Measurements from ENCODE around the gene HOXD4. TPM values are rescaled to one million over a fixed set of nuclear protein-coding genes. Genes with fewer than 3 reads are reported as not detected.

Gene HOXD4
- total RNA-seq, 1 experiment from 2014 or later: not detected

DNA sequence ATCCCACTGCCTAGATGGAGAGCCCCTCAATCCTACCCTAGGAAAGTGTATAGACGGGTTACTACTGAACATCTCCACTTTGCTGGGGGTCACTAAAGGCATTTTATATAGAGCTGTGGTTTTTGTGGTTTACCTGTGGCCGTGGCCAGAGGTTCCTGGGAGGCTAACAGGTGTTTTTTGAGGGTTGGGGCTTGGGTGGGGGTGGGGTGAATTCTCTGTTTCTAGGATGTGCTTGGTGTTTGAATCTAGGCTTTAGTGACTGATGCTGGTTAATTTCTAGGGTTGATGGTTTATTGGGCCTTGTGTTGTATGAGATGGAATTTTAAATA lies 14.1 kb upstream of the HOXD4 start:
- H3K4me3 Mint-ChIP-seq (ENCODE audit: low read depth, unreplicated experiment): no peak overlapping the region

DNA sequence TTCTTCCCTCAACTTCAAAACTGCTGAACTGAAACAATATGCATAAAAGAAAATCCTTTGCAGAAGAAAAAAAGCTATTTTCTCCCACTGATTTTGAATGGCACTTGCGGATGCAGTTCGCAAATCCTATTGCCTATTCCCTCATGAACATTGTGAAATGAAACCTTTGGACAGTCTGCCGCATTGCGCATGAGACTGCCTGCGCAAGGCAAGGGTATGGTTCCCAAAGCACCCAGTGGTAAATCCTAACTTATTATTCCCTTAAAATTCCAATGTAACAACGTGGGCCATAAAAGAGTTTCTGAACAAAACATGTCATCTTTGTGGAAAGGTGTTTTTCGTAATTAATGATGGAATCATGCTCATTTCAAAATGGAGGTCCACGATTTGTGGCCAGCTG lies 13.4 kb upstream of the HOXD4 start:
- no TSS peak for BruUV-seq (replicated peaks)
- TF ChIP-seq, protein P1, sequence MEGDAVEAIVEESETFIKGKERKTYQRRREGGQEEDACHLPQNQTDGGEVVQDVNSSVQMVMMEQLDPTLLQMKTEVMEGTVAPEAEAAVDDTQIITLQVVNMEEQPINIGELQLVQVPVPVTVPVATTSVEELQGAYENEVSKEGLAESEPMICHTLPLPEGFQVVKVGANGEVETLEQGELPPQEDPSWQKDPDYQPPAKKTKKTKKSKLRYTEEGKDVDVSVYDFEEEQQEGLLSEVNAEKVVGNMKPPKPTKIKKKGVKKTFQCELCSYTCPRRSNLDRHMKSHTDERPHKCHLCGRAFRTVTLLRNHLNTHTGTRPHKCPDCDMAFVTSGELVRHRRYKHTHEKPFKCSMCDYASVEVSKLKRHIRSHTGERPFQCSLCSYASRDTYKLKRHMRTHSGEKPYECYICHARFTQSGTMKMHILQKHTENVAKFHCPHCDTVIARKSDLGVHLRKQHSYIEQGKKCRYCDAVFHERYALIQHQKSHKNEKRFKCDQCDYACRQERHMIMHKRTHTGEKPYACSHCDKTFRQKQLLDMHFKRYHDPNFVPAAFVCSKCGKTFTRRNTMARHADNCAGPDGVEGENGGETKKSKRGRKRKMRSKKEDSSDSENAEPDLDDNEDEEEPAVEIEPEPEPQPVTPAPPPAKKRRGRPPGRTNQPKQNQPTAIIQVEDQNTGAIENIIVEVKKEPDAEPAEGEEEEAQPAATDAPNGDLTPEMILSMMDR (IDR thresholded peaks at IDR 0.05; ENCODE audit: unreplicated experiment): no peak
- Mint-ChIP-seq H3K9me3 (ENCODE audit: low read depth, unreplicated experiment) (no peaks in the 10 kb centered on the region), H3K27ac (ENCODE audit: unreplicated experiment) (no peak overlapping the region), H3K4me1 (ENCODE audit: low read depth, unreplicated experiment) (no peaks in the 10 kb centered on the region), H3K4me3 (ENCODE audit: low read depth, unreplicated experiment) (no peak overlapping the region), H3K27me3 (ENCODE audit: unreplicated experiment) (no peaks in the 10 kb centered on the region), H3K36me3 (ENCODE audit: insufficient read depth, unreplicated experiment) (no peaks in the 10 kb centered on the region)
- DNase-seq: no peak
- CTCF ChIA-PET: no interaction called here
- intact Hi-C loops (cut with micrococcal nuclease; ENCODE audit: unreplicated experiment): no loop called here

More for the DNA sequence above, 14.1 kb upstream of the HOXD4 start:
- no TSS peak for BruUV-seq (replicated peaks)
- no peak for DNase-seq
- H3K36me3 Mint-ChIP-seq (ENCODE audit: insufficient read depth, unreplicated experiment): no peaks in the 10 kb centered on the region
- intact Hi-C loops (cut with micrococcal nuclease; ENCODE audit: unreplicated experiment): no loop called here
- H3K27me3 Mint-ChIP-seq (ENCODE audit: unreplicated experiment): no peaks in the 10 kb centered on the region
- no peaks in the 10 kb centered on the region for H3K9me3 Mint-ChIP-seq (ENCODE audit: low read depth, unreplicated experiment)
- H3K4me1 Mint-ChIP-seq (ENCODE audit: low read depth, unreplicated experiment): no peaks in the 10 kb centered on the region
- TF ChIP-seq, protein P1 (IDR thresholded peaks at IDR 0.05; ENCODE audit: unreplicated experiment): no peak
- H3K27ac Mint-ChIP-seq (ENCODE audit: unreplicated experiment): no peak overlapping the region
- CTCF ChIA-PET: interaction anchor here (0.9 kb wide), 1 partner anchor 312 kb away, joined by 4 read pairs; no protein-coding TSS in a partner anchor

DNA sequence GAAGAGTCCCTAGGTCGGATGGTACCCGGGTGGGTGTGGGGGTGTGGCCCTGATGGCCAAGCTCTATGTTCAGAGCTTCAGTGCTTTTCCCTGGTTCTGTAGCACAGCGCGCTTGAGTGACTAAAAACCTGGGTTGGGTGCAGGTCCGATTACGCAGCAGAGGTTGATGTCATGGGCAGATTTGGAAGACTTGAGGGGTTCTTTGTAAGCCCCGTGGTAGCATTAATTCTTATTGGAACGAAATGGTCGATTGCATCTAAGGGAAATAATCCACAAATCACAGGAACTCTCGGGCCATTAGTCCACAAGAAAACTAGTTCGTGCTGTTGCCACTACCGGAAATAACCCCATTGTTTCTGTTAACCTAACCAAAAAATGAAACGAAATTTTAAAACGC lies 12.8 kb upstream of the HOXD4 start:
- no peaks in the 10 kb centered on the region for H3K27me3 Mint-ChIP-seq (ENCODE audit: unreplicated experiment)
- intact Hi-C loops (cut with micrococcal nuclease; ENCODE audit: unreplicated experiment): no loop called here
- TF ChIP-seq, protein P1 (IDR thresholded peaks at IDR 0.05; ENCODE audit: unreplicated experiment): no peak
- no peaks in the 10 kb centered on the region for H3K36me3 Mint-ChIP-seq (ENCODE audit: insufficient read depth, unreplicated experiment)
- no peak for DNase-seq
- no peaks in the 10 kb centered on the region for H3K4me1 Mint-ChIP-seq (ENCODE audit: low read depth, unreplicated experiment)
- H3K4me3 Mint-ChIP-seq (ENCODE audit: low read depth, unreplicated experiment): no peak overlapping the region
- CTCF ChIA-PET: interaction anchor here (1.2 kb wide), 1 partner anchor 516 kb away, joined by 3 read pairs; no protein-coding TSS in a partner anchor
- no TSS peak for BruUV-seq (replicated peaks)
- no peak overlapping the region for H3K27ac Mint-ChIP-seq (ENCODE audit: unreplicated experiment)
- H3K9me3 Mint-ChIP-seq (ENCODE audit: low read depth, unreplicated experiment): no peaks in the 10 kb centered on the region

DNA sequence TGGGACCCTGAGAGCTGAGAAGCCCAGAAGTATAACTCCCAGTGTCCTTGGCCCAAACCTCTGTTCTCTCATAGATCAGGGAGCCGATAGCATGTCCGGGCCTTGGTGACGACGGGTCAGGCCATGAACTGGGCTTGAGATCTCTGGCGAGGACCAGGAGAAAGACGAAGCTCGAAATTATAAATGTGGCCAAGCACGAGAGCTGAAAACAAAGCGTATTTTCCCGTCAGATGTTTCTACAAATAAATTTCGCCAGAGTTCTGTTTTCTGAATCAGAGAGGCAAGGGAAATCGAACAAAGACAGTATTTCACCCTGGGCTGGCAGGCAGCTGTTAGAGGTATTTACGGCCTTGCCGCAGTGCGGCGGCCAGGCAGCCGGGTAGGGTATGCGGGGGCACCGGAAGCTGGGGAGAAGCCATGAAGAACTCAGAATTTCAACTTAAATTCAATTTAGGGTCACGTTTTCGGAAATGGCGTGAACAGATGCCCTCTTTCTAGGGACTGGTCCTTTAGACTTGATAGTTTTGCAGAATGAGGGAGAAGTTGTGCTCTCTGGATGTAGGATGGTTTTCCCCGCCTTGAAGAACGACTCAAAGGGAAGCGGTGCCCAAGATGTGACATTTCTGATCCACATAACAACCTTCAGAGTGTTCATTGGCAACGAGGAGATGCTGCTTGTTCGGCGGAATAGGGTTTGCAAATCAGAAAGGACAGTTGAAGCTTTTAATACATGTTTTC lies 12.3 kb upstream of the HOXD4 start:
- intact Hi-C loops (cut with micrococcal nuclease; ENCODE audit: unreplicated experiment): no loop called here
- BruUV-seq (replicated peaks): no TSS peak
- CTCF ChIA-PET: interaction anchor here (1.2 to 3.3 kb wide), 3 partner anchors 8 to 515 kb away, joined by 3 to 87 read pairs (median 4); no protein-coding TSS in a partner anchor
- Mint-ChIP-seq H3K36me3 (ENCODE audit: insufficient read depth, unreplicated experiment) (no peaks in the 10 kb centered on the region), H3K27ac (ENCODE audit: unreplicated experiment) (no peak overlapping the region), H3K27me3 (ENCODE audit: unreplicated experiment) (no peaks in the 10 kb centered on the region), H3K4me3 (ENCODE audit: low read depth, unreplicated experiment) (no peak overlapping the region), H3K4me1 (ENCODE audit: low read depth, unreplicated experiment) (no peaks in the 10 kb centered on the region), H3K9me3 (ENCODE audit: low read depth, unreplicated experiment) (no peaks in the 10 kb centered on the region)
- no peak for DNase-seq
- TF ChIP-seq, protein P1 (IDR thresholded peaks at IDR 0.05; ENCODE audit: unreplicated experiment): no peak

Measured in Calu3 (cell line).